Transverse colon (tissue), 4 donors: Measurements from ENCODE around the gene CPA1. TPM values are rescaled to one million over a fixed set of nuclear protein-coding genes. Genes with fewer than 3 reads are reported as not detected.

Source experiments
- DNase-seq: peaks from one replicate; pipeline ENCODE4 v3.0.0-alpha.2; 2019
- H3K27ac ChIP-seq, 4 donors: fragments of 200-600 bp; sonication (generic); 2 replicates each; pipeline ENCODE4 v1.5.1; 2016 to 2018; ENCODE audit warnings: inconsistent platforms in 4 of 4
- H3K27me3 ChIP-seq: fragments of 200-600 bp; sonication (generic); 2 replicates; pipeline ENCODE4 v1.5.1; 2017; ENCODE audit warnings: inconsistent platforms
- H3K36me3 ChIP-seq, 4 donors: fragments of 200-600 bp; sonication (generic); 2 replicates each; pipeline ENCODE4 v1.5.1; 2017 to 2019; ENCODE audit warnings: inconsistent platforms in 4 of 4
- H3K4me1 ChIP-seq, 4 donors: fragments of 200-600 bp; sonication (generic); 2 replicates each; pipeline ENCODE4 v1.5.1; 2017 to 2020; ENCODE audit warnings: inconsistent platforms in 4 of 4
- H3K4me3 ChIP-seq, 4 donors: fragments of 200-600 bp; sonication (generic); 1 replicate in 1 of 4; 2 replicates in 3 of 4; pipeline versions ENCODE4 v1.5.1 to v1.6.1; 2017 to 2019; ENCODE audit warnings: inconsistent platforms in 4 of 4
- H3K9me3 ChIP-seq, 2 donors: fragments of 200-600 bp; sonication (generic); 2 replicates each; pipeline ENCODE4 v1.5.1; 2017 to 2019; ENCODE audit warnings: inconsistent platforms in 2 of 2
- EP300 ChIP-seq: sonication (generic); formaldehyde crosslinking; IDR thresholded peaks from one replicate; pipeline ENCODE4 v1.6.1; 2017; ENCODE audit warnings: antibody characterized with exemption, low read depth
- POLR2A ChIP-seq: fragments of 450-650 bp; IDR thresholded peaks from one replicate; pipeline ENCODE4 v1.6.1; 2016; ENCODE audit warnings: antibody characterized with exemption, mild to moderate bottlenecking, moderate library complexity
- POLR2AphosphoS5 ChIP-seq, 3 donors: sonication (generic); formaldehyde crosslinking; IDR thresholded peaks; one replicate each; pipeline ENCODE4 v1.6.1; 2016; ENCODE audit warnings: antibody characterized with exemption in 3 of 3
- WGBS, 2 donors: methylation state at CpG; one replicate each; pipeline ENCODE4 v1.1.5; 2018; ENCODE audit warnings: low coverage in 1 of 2; 5-methylcytosine and 5-hydroxymethylcytosine counted together
- in situ Hi-C, 4 donors: fragments of 200-750 bp; cut with MboI; loops; one replicate each; pipeline versions ENCODE4 v1.15.0 to v1.15.1; 2017; ENCODE audit warnings: low sequenced_read_pairs in 3 of 4, low pct_ligation_motif_present in 1 of 4, low pct_unique_long_range_greater_than_20kb in 1 of 4
- intact Hi-C: fragments of 100-400 bp; cut with DNase I; formaldehyde crosslinking; loops from one replicate; pipeline ENCODE4 v1.15.1; 2023; ENCODE audit warnings: low total_unique reads
- total RNA-seq, 4 donors: library from RNA; depleted of rRNA; stranded (reverse); fragments of >200 nt; gene quantifications; one replicate each; pipeline ENCODE4 v1.1.0, GENCODE V29; 2016
- TF ChIP-seq, protein P1 (sequence below), 5 experiments: fragments of 200-600 bp in 3 of 5; fragments of 450-650 bp in 2 of 5; sonication (generic) in 3 of 5; IDR thresholded peaks; 1 replicate in 2 of 5; 2 replicates in 3 of 5; pipeline ENCODE4 v1.5.1; 2016 to 2017; ENCODE audit warnings: antibody characterized with exemption in 5 of 5, inconsistent platforms in 3 of 5, mild to moderate bottlenecking in 2 of 5, moderate library complexity in 1 of 5

The CPA1 gene
- total RNA-seq, 4 donors from 2014 or later, result not detected

DNA sequence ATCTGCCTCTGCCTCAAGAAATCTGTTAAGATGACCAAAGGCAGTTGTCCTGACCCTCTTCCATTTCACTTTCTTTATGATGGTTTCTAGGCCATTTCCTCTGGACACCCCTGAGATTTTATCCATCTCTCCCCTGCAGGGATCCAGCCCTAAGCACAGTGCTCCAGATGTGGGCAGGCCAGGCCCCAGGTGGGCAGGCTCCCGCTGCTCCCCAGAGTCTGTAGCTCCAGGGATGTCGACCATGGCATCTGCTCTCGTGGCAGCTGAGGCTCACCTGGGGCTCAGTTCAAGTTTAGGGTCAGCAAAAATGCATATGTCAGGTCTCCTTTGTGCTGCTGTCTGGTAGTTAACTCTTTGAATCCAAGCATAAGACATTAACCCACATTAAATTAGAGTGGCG, 48.7 kb downstream of the CPA1 start:
- TF ChIP-seq POLR2A, result no peak
- no peak for TF ChIP-seq POLR2AphosphoS5 (IDR thresholded peaks at IDR 0.05)
- no peak for TF ChIP-seq EP300
- TF ChIP-seq, protein P1, sequence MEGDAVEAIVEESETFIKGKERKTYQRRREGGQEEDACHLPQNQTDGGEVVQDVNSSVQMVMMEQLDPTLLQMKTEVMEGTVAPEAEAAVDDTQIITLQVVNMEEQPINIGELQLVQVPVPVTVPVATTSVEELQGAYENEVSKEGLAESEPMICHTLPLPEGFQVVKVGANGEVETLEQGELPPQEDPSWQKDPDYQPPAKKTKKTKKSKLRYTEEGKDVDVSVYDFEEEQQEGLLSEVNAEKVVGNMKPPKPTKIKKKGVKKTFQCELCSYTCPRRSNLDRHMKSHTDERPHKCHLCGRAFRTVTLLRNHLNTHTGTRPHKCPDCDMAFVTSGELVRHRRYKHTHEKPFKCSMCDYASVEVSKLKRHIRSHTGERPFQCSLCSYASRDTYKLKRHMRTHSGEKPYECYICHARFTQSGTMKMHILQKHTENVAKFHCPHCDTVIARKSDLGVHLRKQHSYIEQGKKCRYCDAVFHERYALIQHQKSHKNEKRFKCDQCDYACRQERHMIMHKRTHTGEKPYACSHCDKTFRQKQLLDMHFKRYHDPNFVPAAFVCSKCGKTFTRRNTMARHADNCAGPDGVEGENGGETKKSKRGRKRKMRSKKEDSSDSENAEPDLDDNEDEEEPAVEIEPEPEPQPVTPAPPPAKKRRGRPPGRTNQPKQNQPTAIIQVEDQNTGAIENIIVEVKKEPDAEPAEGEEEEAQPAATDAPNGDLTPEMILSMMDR (IDR thresholded peaks at IDR 0.05), result no peak
- Histone ChIP-seq H3K9me3 (no peaks in the 10 kb centered on the region), H3K27me3 (no peaks in the 10 kb centered on the region), H3K4me3 (no peak overlapping the region), H3K36me3 (no peaks in the 10 kb centered on the region), H3K27ac (no peak overlapping the region), H3K4me1 (peaks cover 0 to 18% (median 0%) of the 10 kb centered on the region in 4 donors)
- no peak for DNase-seq
- 85 to 91% methylated on average over 4 of the region's 4 CpGs for WGBS, 2 donors
- in situ Hi-C loops (no loop called here), intact Hi-C loops (no loop called here)

DNA sequence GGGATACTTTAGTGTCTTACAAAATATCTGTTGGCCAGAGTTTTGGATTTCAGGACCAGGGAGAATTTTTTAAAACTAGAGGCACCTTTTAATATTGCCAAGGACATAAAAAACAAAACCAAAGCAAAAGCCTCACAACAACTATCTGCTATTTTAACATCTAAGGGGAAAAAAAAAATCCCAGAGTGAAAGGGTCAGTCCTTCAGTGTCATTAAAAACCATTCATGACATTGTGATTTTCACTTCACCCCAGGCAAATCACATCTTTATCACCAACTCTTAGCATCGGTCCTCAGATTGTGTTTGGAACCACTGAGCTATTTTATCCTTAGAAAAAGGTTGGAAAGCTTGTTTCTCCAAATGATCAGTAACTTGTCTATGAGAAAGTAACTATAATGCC, 49.8 kb downstream of the CPA1 start:
- 43 to 58% methylated on average over 1 of the region's 1 CpG for WGBS, 2 donors
- no peak for DNase-seq
- intact Hi-C loops, result no loop called here
- in situ Hi-C loops, result no loop called here
- Histone ChIP-seq H3K4me1 (peaks cover 0 to 18% (median 0%) of the 10 kb centered on the region in 4 donors), H3K36me3 (no peaks in the 10 kb centered on the region), H3K27me3 (no peaks in the 10 kb centered on the region), H3K27ac (no peak overlapping the region), H3K9me3 (no peaks in the 10 kb centered on the region), H3K4me3 (no peak overlapping the region)
- TF ChIP-seq, protein P1 (IDR thresholded peaks at IDR 0.05), result no peak
- TF ChIP-seq POLR2AphosphoS5 (IDR thresholded peaks at IDR 0.05) (no peak), EP300 (no peak), POLR2A (no peak)

DNA sequence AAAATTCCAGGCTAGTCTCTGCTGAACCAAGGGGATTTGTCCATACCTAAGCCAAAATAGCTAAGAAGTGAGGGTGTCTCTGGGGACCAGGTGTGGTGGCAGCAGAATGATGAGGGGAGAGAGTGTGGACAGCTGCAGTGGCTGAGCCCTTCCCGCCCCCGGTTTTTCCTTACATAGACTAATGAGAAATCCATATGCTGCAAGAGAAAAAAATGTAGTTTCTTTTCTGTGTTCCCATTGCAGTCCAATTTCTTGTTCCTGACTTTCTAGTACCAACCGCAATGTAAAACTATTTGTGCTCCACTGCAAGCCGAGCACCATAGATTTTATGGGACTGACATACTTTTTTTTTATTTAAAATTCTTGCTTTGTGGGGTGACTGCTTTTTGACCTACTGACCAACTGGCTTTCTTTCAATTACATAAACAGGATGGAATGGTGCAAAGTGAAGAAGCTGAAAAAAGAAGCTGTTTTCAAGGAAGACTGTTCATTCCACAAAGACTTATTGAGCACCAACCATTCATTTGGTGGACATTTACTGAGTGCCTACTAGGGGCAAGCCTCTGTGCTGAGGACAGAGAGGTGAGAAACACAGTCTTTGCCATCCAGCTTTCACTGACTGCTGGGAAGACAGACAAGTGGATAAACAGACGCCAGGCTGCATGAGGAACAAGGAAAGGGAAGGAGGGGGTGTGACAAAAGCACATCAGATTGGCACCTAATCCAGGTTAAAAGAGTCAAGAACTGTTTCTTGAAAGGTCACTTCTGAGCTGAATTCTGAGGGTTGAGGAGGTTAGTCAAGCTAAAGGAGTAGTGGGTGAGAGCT, 50.8 kb downstream of the CPA1 start:
- Histone ChIP-seq H3K4me3 (no peak overlapping the region), H3K9me3 (no peaks in the 10 kb centered on the region), H3K4me1 (peaks cover 0 to 18% (median 0%) of the 10 kb centered on the region in 4 donors), H3K27ac (no peak overlapping the region), H3K27me3 (no peaks in the 10 kb centered on the region), H3K36me3 (no peaks in the 10 kb centered on the region)
- 50 to 60% methylated on average over 5 of the region's 5 CpGs for WGBS, 2 donors
- intact Hi-C loops (no loop called here), in situ Hi-C loops (no loop called here)
- TF ChIP-seq, protein P1 (IDR thresholded peaks at IDR 0.05), result no peak
- TF ChIP-seq POLR2AphosphoS5 (IDR thresholded peaks at IDR 0.05), result no peak
- no peak for TF ChIP-seq EP300
- no peak for TF ChIP-seq POLR2A
- DNase-seq, result no peak

DNA sequence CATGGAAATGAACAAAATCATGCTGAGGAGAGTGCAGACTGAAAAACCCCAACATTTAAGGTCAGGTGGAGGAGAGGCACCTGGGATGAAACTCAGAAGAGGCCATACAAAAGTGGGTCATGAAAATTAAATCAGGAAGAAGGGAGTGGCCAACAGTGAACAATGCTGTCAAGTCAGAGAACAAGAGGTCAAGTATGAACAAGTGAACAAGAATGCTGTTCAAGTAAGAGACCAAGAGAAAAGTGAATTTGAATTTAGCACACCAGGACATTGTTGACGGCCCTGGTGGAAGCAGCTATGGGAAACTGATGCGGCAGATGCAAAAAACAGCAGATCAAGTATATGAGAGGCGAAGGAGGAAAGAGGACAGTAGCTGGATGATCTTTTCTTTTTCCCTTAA, 52.6 kb downstream of the CPA1 start:
- Histone ChIP-seq H3K4me3 (no peak overlapping the region), H3K27me3 (no peaks in the 10 kb centered on the region), H3K36me3 (no peaks in the 10 kb centered on the region), H3K9me3 (no peaks in the 10 kb centered on the region), H3K4me1 (peaks cover 0 to 18% (median 0%) of the 10 kb centered on the region in 4 donors), H3K27ac (no peak overlapping the region)
- intact Hi-C loops, result no loop called here
- WGBS, 2 donors, result 83 to 84% methylated on average over 2 to 3 of the region's 3 CpGs
- TF ChIP-seq POLR2A, result no peak
- no peak for TF ChIP-seq EP300
- TF ChIP-seq, protein P1 (IDR thresholded peaks at IDR 0.05), result no peak
- TF ChIP-seq POLR2AphosphoS5 (IDR thresholded peaks at IDR 0.05), result no peak
- in situ Hi-C loops, result no loop called here
- DNase-seq, result no peak
